ENCODE data around the gene APH1B. TPM values are rescaled to one million over a fixed set of nuclear protein-coding genes. Genes with fewer than 3 reads are reported as not detected.

The APH1B gene
- total and polyA plus RNA-seq, 9 of the 15 experiments (the other 6 are each of a cell fraction or from before 2014, with no cell fraction given), result 5.1 to 9.7 (median 7.0) TPM

GRCh38 chr15:63344731-63345390, 67.5 kb downstream of the APH1B start:
- in situ Hi-C loops (cut with MboI) (no loop called here), intact Hi-C loops (cut with micrococcal nuclease) (loop anchor here (5.0 kb wide), 1 partner anchor 47 kb away; no protein-coding TSS in a partner anchor)
- Histone ChIP-seq H3K36me3 (ENCODE audit: control insufficient read depth, insufficient read depth, low read length) (no peaks in the 10 kb centered on the region), H3K27ac (ENCODE audit: extremely low read depth, low read depth, low read length) (no peak overlapping the region; the same call in 2 of the 3 replicates), H3K9me3 (replicated peaks; ENCODE audit: control insufficient read depth, insufficient read depth, low read depth, low read length) (no peaks in the 10 kb centered on the region), H3K9ac (ENCODE audit: insufficient read depth in 1 of 2, low read depth in 2 of 2, low read length in 2 of 2) (peak overlapping the region; percentile 38 to 39; a peak in 1 of 4 replicates), H4K20me1 (replicated peaks; ENCODE audit: control insufficient read depth, insufficient read depth, low read length) (no peaks in the 10 kb centered on the region), H3K4me3 (no peak overlapping the region), H3K4me2 (ENCODE audit: insufficient read depth, low read length) (peak overlapping the region; percentile 70), H3K9me1 (ENCODE audit: control insufficient read depth, insufficient read depth, low read length) (no peaks in the 10 kb centered on the region), H3K4me1 (replicated peaks in 1 of 2; ENCODE audit: control insufficient read depth in 2 of 2, insufficient read depth in 2 of 2, low read length in 2 of 2) (peaks cover 11 to 38% of the 10 kb centered on the region in 2 experiments), H2AFZ (ENCODE audit: low read depth, low read length) (peak overlapping the region; percentile 73), H3K79me2 (ENCODE audit: control insufficient read depth, insufficient read depth, low read length) (no peaks in the 10 kb centered on the region), H3K27me3 (ENCODE audit: control insufficient read depth in 2 of 2, insufficient read depth in 2 of 2, low read length in 2 of 2) (no peaks in the 10 kb centered on the region)
- DNase-seq (ENCODE audit: extremely low read depth in 1 of 4, low spot score in 3 of 4) (peak in 3 of 4 experiments; percentile 37 to 44 (median 41)), FAIRE-seq (no peak), ATAC-seq (peak; percentile 42)
- 34% methylated on average over 5 of the region's 5 CpGs for WGBS (ENCODE audit: insufficient coverage, low coverage, missing lambda C conversion rate)
- BruUV-seq (replicated peaks), result no TSS peak
- POLR2A ChIA-PET, result interaction anchor here (0.6 to 1.0 kb wide), 3 partner anchors 13 to 17 kb away, joined by 3 to 7 read pairs (median 6); no protein-coding TSS in a partner anchor
- CTCF ChIA-PET (ENCODE audit: low intra/inter-chr PET ratio), result no interaction called here
- peak; percentile 82; the same call in 1 of the 2 replicates for TF ChIP-seq MTA1 (IDR thresholded peaks at IDR 0.05; ENCODE audit: borderline replicate concordance)
- TF ChIP-seq OTX1 (CRISPR knock-in tag; IDR thresholded peaks at IDR 0.05), result 0 out of 2 replicates have a peak, but pooled peaks have one; percentile 57
- 0 out of 2 replicates have a peak, but pooled peaks have one; percentile 18 for TF ChIP-seq ZNF830 (CRISPR knock-in tag; IDR thresholded peaks at IDR 0.05)
- no peak for TF ChIP-seq THRB (CRISPR knock-in tag; conservative IDR thresholded peaks at IDR 0.05)
- no peak for TF ChIP-seq HDAC6 (IDR thresholded peaks at IDR 0.05; ENCODE audit: low read depth, low read length)
- no peak for TF ChIP-seq MCM5 (IDR thresholded peaks at IDR 0.05; ENCODE audit: low read depth)
- no peak for TF ChIP-seq PHF21A (IDR thresholded peaks at IDR 0.05; ENCODE audit: borderline replicate concordance, low read depth)
- no peak for TF ChIP-seq SAFB2 (IDR thresholded peaks at IDR 0.05; ENCODE audit: borderline replicate concordance, low read depth, low read length, severe bottlenecking)
- TF ChIP-seq TCF3 (CRISPR knock-in tag; IDR thresholded peaks at IDR 0.05), result no peak
- TF ChIP-seq SRSF7 (optimal IDR thresholded peaks at IDR 0.05; ENCODE audit: low read depth, low read length), result no peak
- TF ChIP-seq ZBTB17 (CRISPR knock-in tag; IDR thresholded peaks at IDR 0.05), result peak; percentile 78; the same call in 1 of the 2 replicates
- peak; percentile 30; the same call in 1 of the 2 replicates for TF ChIP-seq GATA2 (CRISPR knock-in tag; IDR thresholded peaks at IDR 0.05)
- no peak for TF ChIP-seq NELFE (IDR thresholded peaks at IDR 0.05; ENCODE audit: insufficient read depth, insufficient read length)
- TF ChIP-seq MNT (conservative IDR thresholded peaks at IDR 0.05), result no peak
- no peak for TF ChIP-seq RBM15 (IDR thresholded peaks at IDR 0.05; ENCODE audit: insufficient read depth, low read length)
- TF ChIP-seq BCL6 (CRISPR knock-in tag; IDR thresholded peaks at IDR 0.05), result no peak; the same call in 1 of the 2 replicates
- TF ChIP-seq SMARCC2 (IDR thresholded peaks at IDR 0.05; ENCODE audit: low read depth), result peak; percentile 84; the same call in 1 of the 2 replicates
- peak; percentile 65 for TF ChIP-seq GMEB1 (CRISPR knock-in tag; IDR thresholded peaks at IDR 0.05)
- peak; percentile 94 for TF ChIP-seq ZNF589 (CRISPR knock-in tag; IDR thresholded peaks at IDR 0.05; ENCODE audit: low read depth)
